Nephron (organoid): Measurements from ENCODE around the gene FKBP8.

ENCODE experiments used
- H3K27ac Mint-ChIP-seq, 3 experiments: 2 replicates each; pipeline ENCODE4 v1.8.0; 2020; ENCODE audit warnings: mixed read lengths in 3 of 3, mild to moderate bottlenecking in 2 of 3, moderate library complexity in 1 of 3
- H3K27me3 Mint-ChIP-seq: 2 replicates; pipeline ENCODE4 v1.8.0; 2021; ENCODE audit warnings: low read depth, mild to moderate bottlenecking, moderate library complexity, mixed read lengths
- H3K36me3 Mint-ChIP-seq: 2 replicates; pipeline ENCODE4 v1.8.0; 2020; ENCODE audit warnings: low read depth, mixed read lengths
- H3K4me1 Mint-ChIP-seq: 2 replicates; pipeline ENCODE4 v1.8.0; 2020; ENCODE audit warnings: mixed read lengths
- H3K4me3 Mint-ChIP-seq, 3 experiments: 2 replicates each; pipeline ENCODE4 v1.8.0; 2020; ENCODE audit warnings: mild to moderate bottlenecking in 3 of 3, mixed read lengths in 3 of 3, moderate library complexity in 2 of 3
- H3K9me3 Mint-ChIP-seq: 2 replicates; pipeline ENCODE4 v1.8.0; 2020; ENCODE audit warnings: mixed read lengths
- CTCF ChIP-seq, 3 experiments: fragments of 200-600 bp; sonication (generic); IDR thresholded peaks; one replicate each; pipeline ENCODE4 v1.5.0; 2021; ENCODE audit warnings: antibody characterized with exemption in 3 of 3; ENCODE audit not compliant: unreplicated experiment in 3 of 3

FKBP8 gene

GRCh38 chr19:18493440-18494266, 49.7 kb downstream of the FKBP8 start:
- no peak overlapping the region for H3K4me3 Mint-ChIP-seq
- H3K36me3 Mint-ChIP-seq = no peaks in the 10 kb centered on the region
- no peak for TF ChIP-seq CTCF (IDR thresholded peaks at IDR 0.05; ENCODE audit: unreplicated experiment in 3 of 3)
- H3K27ac Mint-ChIP-seq = peak overlapping the region; percentile 25 to 75 (median 45)
- H3K27me3 Mint-ChIP-seq = no peaks in the 10 kb centered on the region
- no peaks in the 10 kb centered on the region for H3K9me3 Mint-ChIP-seq
- H3K4me1 Mint-ChIP-seq = peaks cover 42% of the 10 kb centered on the region

GRCh38 chr19:18491995-18492953, 51.1 kb downstream of the FKBP8 start:
- no peaks in the 10 kb centered on the region for H3K27me3 Mint-ChIP-seq
- no peaks in the 10 kb centered on the region for H3K9me3 Mint-ChIP-seq
- no peak for TF ChIP-seq CTCF (IDR thresholded peaks at IDR 0.05; ENCODE audit: unreplicated experiment in 3 of 3)
- H3K36me3 Mint-ChIP-seq = no peaks in the 10 kb centered on the region
- H3K4me3 Mint-ChIP-seq = no peak overlapping the region
- H3K27ac Mint-ChIP-seq = peak overlapping the region in 1 of 3 experiments; percentile 41
- peaks cover 45% of the 10 kb centered on the region for H3K4me1 Mint-ChIP-seq

GRCh38 chr19:18490728-18491127, 52.6 kb downstream of the FKBP8 start:
- Mint-ChIP-seq H3K9me3 (no peaks in the 10 kb centered on the region), H3K27ac (no peak overlapping the region), H3K36me3 (no peaks in the 10 kb centered on the region), H3K4me1 (peaks cover 40% of the 10 kb centered on the region), H3K27me3 (no peaks in the 10 kb centered on the region), H3K4me3 (no peak overlapping the region)
- TF ChIP-seq CTCF (IDR thresholded peaks at IDR 0.05; ENCODE audit: unreplicated experiment in 3 of 3) = no peak

- H3K27ac Mint-ChIP-seq = no peak overlapping the region
- no peak overlapping the region for H3K4me3 Mint-ChIP-seq
- peaks cover 32% of the 10 kb centered on the region for H3K4me1 Mint-ChIP-seq
- no peaks in the 10 kb centered on the region for H3K9me3 Mint-ChIP-seq
- no peak for TF ChIP-seq CTCF (IDR thresholded peaks at IDR 0.05; ENCODE audit: unreplicated experiment in 3 of 3)
- no peaks in the 10 kb centered on the region for H3K27me3 Mint-ChIP-seq
- H3K36me3 Mint-ChIP-seq = no peaks in the 10 kb centered on the region
Observed at GRCh38 chr19:18489627-18490184, 53.7 kb downstream of the FKBP8 start.

GRCh38 chr19:18488838-18489626, 54.3 kb downstream of the FKBP8 start:
- Mint-ChIP-seq H3K4me1 (peaks cover 31% of the 10 kb centered on the region), H3K4me3 (no peak overlapping the region), H3K9me3 (no peaks in the 10 kb centered on the region), H3K36me3 (no peaks in the 10 kb centered on the region), H3K27ac (no peak overlapping the region), H3K27me3 (no peaks in the 10 kb centered on the region)
- peak; percentile 15 to 49 (median 37) for TF ChIP-seq CTCF (IDR thresholded peaks at IDR 0.05; ENCODE audit: unreplicated experiment in 3 of 3)
